Stimulated activated CD8-positive, alpha-beta memory T cell treated with anti-CD3 and anti-CD28 coated beads, Interleukin-12 subunit alpha, Interleukin-12 subunit beta, amount 100 ng/mL, for 1 hour (primary cell): Measurements from ENCODE around the gene HHIP.

Experiments used
- DNase-seq: peaks from one replicate; pipeline ENCODE4 v3.0.0-alpha.2; 2020; ENCODE audit warnings: low read depth

The HHIP gene

GRCh38 chr4:144655491-144655890 is 9.5 kb downstream of the HHIP start:
- no peak for DNase-seq

GRCh38 chr4:144656850-144657249 is 10.9 kb downstream of the HHIP start:
- DNase-seq, result no peak

- DNase-seq, result no peak
Measured at GRCh38 chr4:144658015-144658567, 12.1 kb downstream of the HHIP start.

GRCh38 chr4:144658903-144659302 is 12.9 kb downstream of the HHIP start:
- no peak for DNase-seq

GRCh38 chr4:144659447-144659846 is 13.5 kb downstream of the HHIP start:
- DNase-seq, result no peak

GRCh38 chr4:144663834-144664475 is 18.0 kb downstream of the HHIP start:
- DNase-seq, result no peak

GRCh38 chr4:144666539-144667175 is 20.7 kb downstream of the HHIP start:
- no peak for DNase-seq

- DNase-seq, result no peak
Measured at GRCh38 chr4:144667500-144667899, 21.5 kb downstream of the HHIP start.

- DNase-seq, result no peak
Measured at GRCh38 chr4:144670776-144671175, 24.8 kb downstream of the HHIP start.

GRCh38 chr4:144674711-144675110 is 28.8 kb downstream of the HHIP start:
- DNase-seq, result no peak

GRCh38 chr4:144681806-144682205 is 35.9 kb downstream of the HHIP start:
- DNase-seq, result no peak

GRCh38 chr4:144683516-144683915 is 37.6 kb downstream of the HHIP start:
- DNase-seq, result no peak

- DNase-seq, result no peak
Measured at GRCh38 chr4:144685911-144686310, 40.0 kb downstream of the HHIP start.

GRCh38 chr4:144686921-144687320 is 41.0 kb downstream of the HHIP start:
- no peak for DNase-seq

- DNase-seq, result no peak
Measured at GRCh38 chr4:144687466-144687865, 41.5 kb downstream of the HHIP start.

- DNase-seq, result no peak
Measured at GRCh38 chr4:144688035-144688569, 42.1 kb downstream of the HHIP start.

- no peak for DNase-seq
Measured at GRCh38 chr4:144689125-144689524, 43.2 kb downstream of the HHIP start.

GRCh38 chr4:144695721-144696120 is 49.8 kb downstream of the HHIP start:
- DNase-seq, result no peak

GRCh38 chr4:144696376-144696775 is 50.4 kb downstream of the HHIP start:
- no peak for DNase-seq

GRCh38 chr4:144699565-144699964 is 53.6 kb downstream of the HHIP start:
- DNase-seq, result no peak

GRCh38 chr4:144701683-144702233 is 55.8 kb downstream of the HHIP start:
- DNase-seq, result no peak

- no peak for DNase-seq
Measured at GRCh38 chr4:144703494-144703893, 57.5 kb downstream of the HHIP start.
